ENCODE results near the gene ADAM19. TPM values are rescaled to one million over a fixed set of nuclear protein-coding genes. Genes with fewer than 3 reads are reported as not detected.

The ADAM19 gene
- total and polyA plus RNA-seq, 2 of the 4 experiments (the other 2 are of a cell fraction): 35.5 to 49.2 TPM

DNA sequence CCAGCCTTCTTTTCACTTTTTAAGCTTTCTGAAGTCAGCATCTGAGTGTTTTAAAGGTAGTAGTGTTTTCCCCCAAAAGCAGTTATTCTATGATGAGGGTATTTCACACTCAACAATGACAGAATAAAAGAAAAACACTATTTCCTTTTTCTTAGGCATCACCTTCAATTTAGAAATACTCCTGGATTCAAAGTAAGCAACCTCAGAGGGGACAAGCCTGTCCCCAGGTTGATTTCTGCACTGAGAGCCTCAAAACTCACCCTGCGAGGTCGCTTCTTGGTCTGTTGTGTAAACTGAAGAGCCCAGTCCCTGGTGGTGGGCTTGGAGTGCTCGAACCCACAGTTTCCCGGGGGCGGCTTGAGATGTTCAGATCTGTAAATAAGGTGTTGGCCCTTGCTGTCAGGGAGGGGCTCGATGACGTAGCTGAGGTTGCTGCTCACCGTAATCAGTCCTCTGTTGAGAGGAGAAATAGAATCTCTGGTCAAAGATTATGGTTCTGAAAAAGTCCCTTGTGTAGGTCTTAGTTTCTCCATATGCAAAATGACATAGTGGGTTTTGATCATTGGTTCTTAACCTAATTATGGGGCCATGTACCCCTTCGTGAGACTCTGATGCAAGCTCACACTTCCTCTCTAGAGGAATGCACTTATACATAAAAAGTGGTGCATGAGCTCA, 55.9 kb downstream of the ADAM19 start:
- peaks cover 31% of the 10 kb centered on the region for H3K4me1 ChIP-seq (ENCODE audit: control insufficient read depth, insufficient read depth, low read length)
- BruUV-seq (replicated peaks): no TSS peak
- no peak overlapping the region for H3K56ac ChIP-seq (ENCODE audit: extremely low read depth, insufficient read depth, low read length)
- no peak overlapping the region for H3K4me3 ChIP-seq (ENCODE audit: insufficient read depth, low read depth, low read length)
- CTCF ChIA-PET: no interaction called here
- in situ Hi-C loops (cut with MboI; ENCODE audit: low sequenced_read_pairs) (no loop called here), dilution Hi-C loops (cut with HindIII; ENCODE audit: low sequenced_read_pairs, unreplicated experiment) (no loop called here), intact Hi-C loops (cut with micrococcal nuclease) (loop anchor here (5.0 kb wide), 1 partner anchor 213 kb away; the partner anchor contains the start of gene THG1L)
- no peak overlapping the region for H2BK120ac ChIP-seq (ENCODE audit: low read depth, low read length)
- no peak overlapping the region for H3K18ac ChIP-seq (ENCODE audit: low read depth, low read length)
- no peak overlapping the region for H2BK5ac ChIP-seq (ENCODE audit: low read depth, low read length, poor library complexity, severe bottlenecking)
- ATAC-seq (ENCODE audit: low read depth) (no peak), DNase-seq (no peak)
- H3K9ac ChIP-seq (ENCODE audit: low read depth, low read length): no peak overlapping the region
- H3K27me3 ChIP-seq (ENCODE audit: control insufficient read depth, insufficient read depth, low read length): no peaks in the 10 kb centered on the region
- H3K14ac ChIP-seq (replicated peaks; ENCODE audit: low read depth, low read length): no peak overlapping the region
- H3K9me1 ChIP-seq (ENCODE audit: insufficient read depth, low read length): peaks cover 32% of the 10 kb centered on the region
- no peak overlapping the region for H3K23ac ChIP-seq (ENCODE audit: low read depth, low read length)
- no peak overlapping the region for H2AFZ ChIP-seq (replicated peaks; ENCODE audit: low read length, poor library complexity)
- no peak overlapping the region for H3K4ac ChIP-seq (ENCODE audit: low read depth, low read length)
- H3K4me2 ChIP-seq (ENCODE audit: low read depth, low read length): no peak overlapping the region
- TF ChIP-seq CEBPB (IDR thresholded peaks at IDR 0.05; ENCODE audit: low read depth, low read length): no peak
- no peak for TF ChIP-seq BHLHE40 (IDR thresholded peaks at IDR 0.05; ENCODE audit: low read depth, low read length)
- no peak for TF ChIP-seq SMC3 (IDR thresholded peaks at IDR 0.05; ENCODE audit: low read depth, low read length)
- no peak for TF ChIP-seq FOS (IDR thresholded peaks at IDR 0.05; ENCODE audit: low read depth, low read length)
- no peak for TF ChIP-seq MXI1 (IDR thresholded peaks at IDR 0.05; ENCODE audit: borderline replicate concordance, low read depth, low read length)
- TF ChIP-seq RFX5 (IDR thresholded peaks at IDR 0.05; ENCODE audit: low read depth, low read length): no peak
- no peak for TF ChIP-seq MAZ (IDR thresholded peaks at IDR 0.05; ENCODE audit: borderline replicate concordance, low read depth, low read length)
- TF ChIP-seq, protein P1, sequence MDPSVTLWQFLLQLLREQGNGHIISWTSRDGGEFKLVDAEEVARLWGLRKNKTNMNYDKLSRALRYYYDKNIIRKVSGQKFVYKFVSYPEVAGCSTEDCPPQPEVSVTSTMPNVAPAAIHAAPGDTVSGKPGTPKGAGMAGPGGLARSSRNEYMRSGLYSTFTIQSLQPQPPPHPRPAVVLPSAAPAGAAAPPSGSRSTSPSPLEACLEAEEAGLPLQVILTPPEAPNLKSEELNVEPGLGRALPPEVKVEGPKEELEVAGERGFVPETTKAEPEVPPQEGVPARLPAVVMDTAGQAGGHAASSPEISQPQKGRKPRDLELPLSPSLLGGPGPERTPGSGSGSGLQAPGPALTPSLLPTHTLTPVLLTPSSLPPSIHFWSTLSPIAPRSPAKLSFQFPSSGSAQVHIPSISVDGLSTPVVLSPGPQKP (IDR thresholded peaks at IDR 0.05; ENCODE audit: borderline replicate concordance, low read depth, low read length): no peak
- peaks cover 9% of the 10 kb centered on the region for H3K36me3 ChIP-seq (ENCODE audit: control insufficient read depth, insufficient read depth, low read length)
- POLR2A ChIA-PET (ENCODE audit: unreplicated experiment): no interaction called here
- peaks cover 24 to 84% of the 10 kb centered on the region in 2 experiments for H3K79me1 ChIP-seq (ENCODE audit: low read depth in 1 of 2, low read length in 2 of 2)
- no CpG with 5 or more reads among the region's 9 CpGs for WGBS, 2 experiments (ENCODE audit: extremely low coverage in 2 of 2, insufficient read length in 1 of 2)
- no peak overlapping the region for H2BK15ac ChIP-seq (ENCODE audit: low read depth, low read length)
- H2AK9ac ChIP-seq (replicated peaks; ENCODE audit: low read depth, low read length, poor library complexity): no peak overlapping the region
- peaks cover 21% of the 10 kb centered on the region; the same call in 1 of the 2 replicates for H4K20me1 ChIP-seq (ENCODE audit: insufficient read depth, low read length)
- H2AK5ac ChIP-seq (ENCODE audit: low read depth, low read length): no peak overlapping the region
- H4K5ac ChIP-seq (ENCODE audit: low read depth, low read length): no peak overlapping the region
- H4K8ac ChIP-seq (ENCODE audit: low read depth in 2 of 2, low read length in 2 of 2): no peak overlapping the region
- no peak overlapping the region for H3K27ac ChIP-seq (ENCODE audit: insufficient read depth, low read length)
- no peak overlapping the region for H4K91ac ChIP-seq (ENCODE audit: insufficient read depth, low read depth, low read length)
- no peaks in the 10 kb centered on the region for H3K9me3 ChIP-seq (ENCODE audit: control insufficient read depth, insufficient read depth, low read length)
- no peak overlapping the region for H2BK20ac ChIP-seq (ENCODE audit: low read depth, low read length)
